ENCODE data around the gene TNFRSF25. TPM values are rescaled to one million over a fixed set of nuclear protein-coding genes. Genes with fewer than 3 reads are reported as not detected.
A peak's percentile ranks its signal among the peaks of the same experiment; 100 is the strongest.

Gene TNFRSF25
- total and polyA plus RNA-seq, 8 donors, result 5.6 to 34.8 (median 23.3) TPM

- Histone ChIP-seq H3K4me3 (peak overlapping the region; percentile 28 to 37), H3K27ac (no peak overlapping the region), H3K4me1 (peaks cover 24 to 46% of the 10 kb centered on the region in 2 donors), H3K36me3 (no peaks in the 10 kb centered on the region), H3K9me3 (no peaks in the 10 kb centered on the region), H3K27me3 (peaks cover 76 to 100% of the 10 kb centered on the region in 2 donors)
- DNase-seq (peak in 1 of 4 donors; percentile 77), ATAC-seq (peak; percentile 11)
- no peak for TF ChIP-seq CTCF (IDR thresholded peaks at IDR 0.05)
- intact Hi-C loops (cut with DNase I), result no loop called here
These were observed 45.4 kb downstream of the TNFRSF25 start for GRCh38 chr1:6420454-6421042.

GRCh38 chr1:6419804-6420453, 46.0 kb downstream of the TNFRSF25 start, which contains the start of gene HES2:
HES2 (minus strand) TSS chr1:6419919; CDS start chr1:6419820, 99 bp downstream.
- no peak within 1 kb of the TSS for H3K27ac ChIP-seq
- no peaks in the 10 kb centered on the region for H3K36me3 ChIP-seq
- ATAC-seq, result peak; percentile 79
- H3K4me1 ChIP-seq, result peaks cover 20 to 42% of the 10 kb centered on the region in 2 donors
- H3K9me3 ChIP-seq, result no peaks in the 10 kb centered on the region
- intact Hi-C loops (cut with DNase I), result loop anchor here in 1 of 2 donors (10.0 kb wide), 1 partner anchor 165 kb away; no protein-coding TSS in a partner anchor
- no peak for TF ChIP-seq CTCF (IDR thresholded peaks at IDR 0.05)
- peak within 1 kb of the TSS; percentile 28 to 37 for H3K4me3 ChIP-seq
- peak in 2 of 4 donors; percentile 47 to 78 for DNase-seq
- H3K27me3 ChIP-seq, result peaks cover 70 to 100% of the 10 kb centered on the region in 2 donors

- intact Hi-C loops (cut with DNase I), result loop anchor here in 1 of 2 donors (10.0 kb wide), 1 partner anchor 165 kb away; no protein-coding TSS in a partner anchor
- Histone ChIP-seq H3K36me3 (no peaks in the 10 kb centered on the region), H3K9me3 (no peaks in the 10 kb centered on the region), H3K4me1 (peaks cover 19 to 36% of the 10 kb centered on the region in 2 donors), H3K4me3 (peak overlapping the region; percentile 28 to 37), H3K27ac (no peak overlapping the region), H3K27me3 (peaks cover 64 to 100% of the 10 kb centered on the region in 2 donors)
- no peak for TF ChIP-seq CTCF (IDR thresholded peaks at IDR 0.05)
- DNase-seq (peak in 1 of 4 donors; percentile 72), ATAC-seq (no peak)
These were observed 46.6 kb downstream of the TNFRSF25 start for GRCh38 chr1:6419397-6419803.

GRCh38 chr1:6418668-6419396, 47.1 kb downstream of the TNFRSF25 start:
- peak in 1 of 4 donors; percentile 64 for DNase-seq
- Histone ChIP-seq H3K36me3 (no peaks in the 10 kb centered on the region), H3K27ac (no peak overlapping the region), H3K4me3 (peak overlapping the region; percentile 28 to 37), H3K9me3 (no peaks in the 10 kb centered on the region), H3K4me1 (peaks cover 19 to 31% of the 10 kb centered on the region in 2 donors), H3K27me3 (peaks cover 59 to 100% of the 10 kb centered on the region in 2 donors)
- intact Hi-C loops (cut with DNase I), result loop anchor here in 1 of 2 donors (10.0 kb wide), 1 partner anchor 164 kb away; no protein-coding TSS in a partner anchor
- TF ChIP-seq CTCF (IDR thresholded peaks at IDR 0.05), result no peak
- no peak for ATAC-seq

Data from left lung (tissue), 10 donors.